T-helper 9 cell (primary cell): ENCODE results near the gene ZBED2.
"Not testable (repeated sequence)": the region's sequence is repeated elsewhere in the genome, so short reads cannot be mapped to it uniquely, and the experiment has no call there.

Experiments
- DNase-seq: peaks from one replicate; pipeline ENCODE4 v3.0.0-alpha.2; 2020

ZBED2 gene

GRCh38 chr3:111571282-111571681 is 23.9 kb downstream of the ZBED2 start:
- DNase-seq, result no peak

GRCh38 chr3:111570404-111571030 is 24.6 kb downstream of the ZBED2 start:
- DNase-seq, result no peak

- no peak for DNase-seq
Measured at GRCh38 chr3:111568911-111569310, 26.2 kb downstream of the ZBED2 start.

- no peak for DNase-seq
Measured at GRCh38 chr3:111568355-111568754, 26.8 kb downstream of the ZBED2 start.

- no peak for DNase-seq
Measured at GRCh38 chr3:111566844-111567243, 28.3 kb downstream of the ZBED2 start.

GRCh38 chr3:111561902-111562301 is 33.2 kb downstream of the ZBED2 start:
- not testable (repeated sequence) for DNase-seq

- DNase-seq, result no peak
Measured at GRCh38 chr3:111548756-111549155, 46.4 kb downstream of the ZBED2 start.

- no peak for DNase-seq
Measured at GRCh38 chr3:111548092-111548491, 47.1 kb downstream of the ZBED2 start.

- peak; percentile 21 for DNase-seq
Measured at GRCh38 chr3:111547631-111548030, 47.5 kb downstream of the ZBED2 start.

- no peak for DNase-seq
Measured at GRCh38 chr3:111545349-111545748, 49.8 kb downstream of the ZBED2 start.
